GM18505 (cell line): ENCODE results near the gene RFX4.
"Not testable (repeated sequence)": the region's sequence is repeated elsewhere in the genome, so short reads cannot be mapped to it uniquely, and the experiment has no call there.

Experiments used
- ATAC-seq: cut with Tn5 transposase; IDR thresholded peaks from one replicate; pipeline ENCODE4 v1.9.1; 2021; ENCODE audit not compliant: unreplicated experiment
- POLR2A ChIP-seq: IDR thresholded peaks from 4 replicates; pipeline ENCODE4 v1.6.1; 2011; ENCODE audit warnings: borderline replicate concordance; ENCODE audit not compliant: insufficient read depth, insufficient read length; ENCODE audit errors: extremely low read depth

Gene RFX4

GRCh38 chr12:106601496-106601895, 18.7 kb downstream of the RFX4 start:
- no peak for TF ChIP-seq POLR2A
- no peak for ATAC-seq

GRCh38 chr12:106602076-106602475, 19.3 kb downstream of the RFX4 start:
- no peak for TF ChIP-seq POLR2A
- no peak for ATAC-seq

GRCh38 chr12:106605254-106605653, 22.4 kb downstream of the RFX4 start:
- TF ChIP-seq POLR2A = no peak
- no peak for ATAC-seq

- ATAC-seq = not testable (repeated sequence)
Observed at GRCh38 chr12:106620588-106620987, 37.8 kb downstream of the RFX4 start.

- TF ChIP-seq POLR2A = no peak
- no peak for ATAC-seq
Observed at GRCh38 chr12:106625976-106626375, 43.2 kb downstream of the RFX4 start.

GRCh38 chr12:106629797-106630659, 47.2 kb downstream of the RFX4 start:
- TF ChIP-seq POLR2A = no peak
- ATAC-seq = no peak

- TF ChIP-seq POLR2A = no peak
- ATAC-seq = no peak
Observed at GRCh38 chr12:106631150-106631549, 48.3 kb downstream of the RFX4 start.

- TF ChIP-seq POLR2A = no peak
- no peak for ATAC-seq
Observed at GRCh38 chr12:106631797-106632196, 49.0 kb downstream of the RFX4 start.

GRCh38 chr12:106632797-106633450, 50.1 kb downstream of the RFX4 start:
- TF ChIP-seq POLR2A = no peak
- ATAC-seq = no peak

GRCh38 chr12:106633451-106633823, 50.6 kb downstream of the RFX4 start:
- no peak for ATAC-seq
- TF ChIP-seq POLR2A = no peak

GRCh38 chr12:106634206-106634605, 51.4 kb downstream of the RFX4 start:
- no peak for ATAC-seq
- TF ChIP-seq POLR2A = no peak

- ATAC-seq = no peak
- no peak for TF ChIP-seq POLR2A
Observed at GRCh38 chr12:106643000-106643399, 60.2 kb downstream of the RFX4 start.

- no peak for TF ChIP-seq POLR2A
- ATAC-seq = no peak
Observed at GRCh38 chr12:106644335-106645073, 61.7 kb downstream of the RFX4 start.

GRCh38 chr12:106645074-106645421, 62.2 kb downstream of the RFX4 start:
- TF ChIP-seq POLR2A = no peak
- ATAC-seq = no peak
